Neural cell (in vitro differentiated cells): ENCODE measurements around the gene ZNF430. TPM values are rescaled to one million over a fixed set of nuclear protein-coding genes. Genes with fewer than 3 reads are reported as not detected.

Source experiments
- H2AFZ ChIP-seq: fragments of 200-600, 300-800 bp; sonication (generic), shearing (Covaris generic); 2 replicates; pipeline ENCODE4 v1.6.0; 2014; ENCODE audit warnings: low read depth, mild to moderate bottlenecking, antibody characterized with exemption, low read length, moderate library complexity
- H3F3A ChIP-seq: fragments of 200-600 bp; shearing (Covaris generic); 2 replicates; pipeline ENCODE4 v1.6.1; 2016; ENCODE audit warnings: mild to moderate bottlenecking, moderate library complexity, mixed read lengths, antibody characterized with exemption, low read length; ENCODE audit not compliant: insufficient read depth, poor library complexity, severe bottlenecking
- H3K27ac ChIP-seq: fragments of 200-600, 300-800 bp; sonication (generic), shearing (Covaris generic); 2 replicates; pipeline ENCODE4 v1.5.1; 2014; ENCODE audit warnings: mild to moderate bottlenecking, low read length, moderate library complexity
- H3K27me3 ChIP-seq: fragments of 300-800, 200-600 bp; sonication (generic), shearing (Covaris generic); 2 replicates; pipeline ENCODE4 v1.6.0; 2014; ENCODE audit warnings: mild to moderate bottlenecking, low read depth, low read length, moderate library complexity; ENCODE audit not compliant: insufficient read depth
- H3K36me3 ChIP-seq: fragments of 300-800, 200-600 bp; sonication (generic), shearing (Covaris generic); 2 replicates; pipeline ENCODE4 v1.5.1; 2014; ENCODE audit warnings: mild to moderate bottlenecking, antibody characterized with exemption, low read length, moderate library complexity; ENCODE audit not compliant: insufficient read depth
- H3K4me2 ChIP-seq: fragments of 300-800, 200-600 bp; sonication (generic), shearing (Covaris generic); 2 replicates; pipeline ENCODE4 v1.6.0; 2014; ENCODE audit warnings: mild to moderate bottlenecking, low read length
- H3K4me3 ChIP-seq: fragments of 300-800, 200-600 bp; sonication (generic), shearing (Covaris generic); 2 replicates; pipeline ENCODE4 v1.5.1; 2014; ENCODE audit warnings: mild to moderate bottlenecking, low read length, moderate library complexity
- H3K79me2 ChIP-seq: fragments of 200-600 bp; shearing (Covaris generic); replicated peaks from 2 replicates; pipeline ENCODE4 v1.6.0; 2014; ENCODE audit warnings: mild to moderate bottlenecking, low read length, moderate library complexity; ENCODE audit not compliant: insufficient read depth
- H3K9ac ChIP-seq: fragments of 300-800, 200-600 bp; sonication (generic), shearing (Covaris generic); 2 replicates; pipeline ENCODE4 v1.6.1; 2016; ENCODE audit warnings: mild to moderate bottlenecking, low read length, mixed read lengths
- H3K9me2 ChIP-seq: fragments of 200-600 bp; shearing (Covaris generic); 2 replicates; pipeline ENCODE4 v1.6.1; 2016; ENCODE audit warnings: mild to moderate bottlenecking, low read length, mixed read lengths; ENCODE audit not compliant: insufficient read depth
- H3K9me3 ChIP-seq: fragments of 200-600, 300-800 bp; sonication (generic), shearing (Covaris generic); 2 replicates; pipeline ENCODE4 v1.6.1; 2016; ENCODE audit warnings: mild to moderate bottlenecking, mixed run types, low read length, moderate library complexity, mixed read lengths
- H4K20me1 ChIP-seq: fragments of 200-600 bp; shearing (Covaris generic); 2 replicates; pipeline ENCODE4 v1.6.1; 2016; ENCODE audit warnings: mild to moderate bottlenecking, mixed run types; ENCODE audit not compliant: insufficient read depth
- CTCF ChIP-seq: fragments of 450-650 bp; IDR thresholded peaks from 2 replicates; pipeline ENCODE4 v1.5.1; 2014; ENCODE audit warnings: antibody characterized with exemption, mild to moderate bottlenecking, moderate library complexity; ENCODE audit not compliant: poor library complexity, severe bottlenecking
- EP300 ChIP-seq: fragments of 450-650 bp; conservative IDR thresholded peaks from 2 replicates; pipeline ENCODE4 v1.6.1; 2014; ENCODE audit warnings: antibody characterized with exemption, mild to moderate bottlenecking, moderate library complexity; ENCODE audit not compliant: poor library complexity, severe bottlenecking
- EZH2 ChIP-seq: fragments of 200-600, 300-800 bp; shearing (Covaris generic), sonication (generic); IDR thresholded peaks from 2 replicates; pipeline ENCODE4 v1.6.1; 2014; ENCODE audit warnings: antibody characterized with exemption, low read length, borderline replicate concordance, mild to moderate bottlenecking; ENCODE audit not compliant: insufficient read depth, poor library complexity, severe bottlenecking
- MXI1 ChIP-seq: fragments of 450-650 bp; conservative IDR thresholded peaks from 2 replicates; pipeline ENCODE4 v1.6.1; 2014; ENCODE audit warnings: antibody characterized with exemption, mild to moderate bottlenecking; ENCODE audit not compliant: poor library complexity, severe bottlenecking
- POLR2AphosphoS5 ChIP-seq: IDR thresholded peaks from 2 replicates; pipeline ENCODE4 v1.6.1; 2012
- RAD21 ChIP-seq: fragments of 450-650 bp; conservative IDR thresholded peaks from 2 replicates; pipeline ENCODE4 v1.6.1; 2014; ENCODE audit warnings: antibody characterized with exemption, mild to moderate bottlenecking, moderate library complexity
- REST ChIP-seq: IDR thresholded peaks from 2 replicates; pipeline ENCODE4 v1.6.1; 2012; ENCODE audit warnings: borderline replicate concordance
- SMC3 ChIP-seq: fragments of 450-650 bp; conservative IDR thresholded peaks from 2 replicates; pipeline ENCODE4 v1.6.1; 2014; ENCODE audit warnings: antibody characterized with exemption, mild to moderate bottlenecking, moderate library complexity; ENCODE audit not compliant: poor library complexity
- TAF1 ChIP-seq: IDR thresholded peaks from 2 replicates; pipeline ENCODE4 v1.6.1; 2012; ENCODE audit warnings: low read depth
- polyA plus RNA-seq: library from polyadenylated mRNA; depleted of rRNA; stranded (reverse); fragments of >200 nt; gene quantifications from 2 replicates; pipeline ENCODE4 v1.2.3, GENCODE V29; 2014

ZNF430 gene
- polyA plus RNA-seq, 1 donor from 2014 or later, result 13.7 TPM

GRCh38 chr19:21098291-21098690 lies 77.8 kb downstream of the ZNF430 start:
- no peaks in the 10 kb centered on the region for H3K27me3 ChIP-seq
- H3K9me2 ChIP-seq, result no peaks in the 10 kb centered on the region
- H3K9me3 ChIP-seq, result no peaks in the 10 kb centered on the region
- no peak overlapping the region for H3K9ac ChIP-seq
- H3K79me2 ChIP-seq, result peaks cover 21% of the 10 kb centered on the region
- no peak overlapping the region for H3K4me3 ChIP-seq
- H2AFZ ChIP-seq, result no peak overlapping the region
- H3K36me3 ChIP-seq, result no peaks in the 10 kb centered on the region
- no peaks in the 10 kb centered on the region for H4K20me1 ChIP-seq
- no peaks in the 10 kb centered on the region for H3F3A ChIP-seq
- no peak for TF ChIP-seq MXI1
- no peak for TF ChIP-seq TAF1
- no peak for TF ChIP-seq RAD21
- no peak for TF ChIP-seq REST
- TF ChIP-seq EP300, result no peak
- TF ChIP-seq CTCF, result no peak
- TF ChIP-seq POLR2AphosphoS5, result no peak
- TF ChIP-seq EZH2, result no peak
- no peak for TF ChIP-seq SMC3
- no peak overlapping the region for H3K4me2 ChIP-seq
- no peak overlapping the region for H3K27ac ChIP-seq

GRCh38 chr19:21101521-21102242 lies 81.2 kb downstream of the ZNF430 start:
- no peak overlapping the region for H2AFZ ChIP-seq
- H3K4me2 ChIP-seq, result no peak overlapping the region
- H3K27ac ChIP-seq, result no peak overlapping the region
- no peak overlapping the region for H3K9ac ChIP-seq
- H3K79me2 ChIP-seq, result peaks cover 6% of the 10 kb centered on the region
- no peak overlapping the region for H3K4me3 ChIP-seq
- H3F3A ChIP-seq, result no peaks in the 10 kb centered on the region
- TF ChIP-seq RAD21 (no peak), EZH2 (no peak), EP300 (no peak), MXI1 (no peak), TAF1 (no peak), SMC3 (no peak), POLR2AphosphoS5 (no peak), REST (no peak), CTCF (no peak)
- H3K9me3 ChIP-seq, result no peaks in the 10 kb centered on the region
- H3K36me3 ChIP-seq, result no peaks in the 10 kb centered on the region
- no peaks in the 10 kb centered on the region for H3K9me2 ChIP-seq
- no peaks in the 10 kb centered on the region for H4K20me1 ChIP-seq
- no peaks in the 10 kb centered on the region for H3K27me3 ChIP-seq
